ENCODE results near the gene MAP3K8.

MAP3K8 gene

DNA sequence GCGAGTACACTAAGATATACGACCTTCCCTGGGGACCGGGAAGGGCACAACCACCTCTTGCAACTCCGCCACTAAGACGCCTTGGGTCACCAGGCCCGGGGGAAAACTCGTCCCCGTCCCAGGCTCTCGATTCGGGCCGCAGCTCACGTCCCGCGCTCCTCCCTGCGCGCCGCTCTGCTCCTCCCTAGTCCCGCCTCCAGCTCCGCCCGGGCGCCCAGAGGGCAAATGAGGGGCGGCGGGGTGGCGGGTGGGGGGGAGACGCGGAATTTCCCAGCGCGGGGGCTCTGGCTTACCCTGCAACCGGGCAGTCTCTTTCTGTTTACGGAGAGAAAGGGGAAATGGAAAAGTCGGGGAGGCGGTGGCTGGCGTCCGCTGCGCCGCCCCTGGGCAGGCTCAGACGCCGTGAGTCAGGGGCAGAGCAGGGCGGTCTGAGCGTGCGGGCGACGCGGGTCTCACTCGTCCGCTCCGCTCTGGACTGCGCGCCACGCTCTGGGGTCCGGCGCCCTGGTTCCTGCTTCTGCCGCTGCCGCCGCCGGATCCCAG, at the start of gene MAP3K8:
Gene MAP3K8 (plus strand): TSS at position 455 of the 543 bp plus-strand sequence. CDS start 4,755 bp downstream, outside the sequence.
- in situ Hi-C loops (cut with HindIII; ENCODE audit: low sequenced_read_pairs), result no loop called here

DNA sequence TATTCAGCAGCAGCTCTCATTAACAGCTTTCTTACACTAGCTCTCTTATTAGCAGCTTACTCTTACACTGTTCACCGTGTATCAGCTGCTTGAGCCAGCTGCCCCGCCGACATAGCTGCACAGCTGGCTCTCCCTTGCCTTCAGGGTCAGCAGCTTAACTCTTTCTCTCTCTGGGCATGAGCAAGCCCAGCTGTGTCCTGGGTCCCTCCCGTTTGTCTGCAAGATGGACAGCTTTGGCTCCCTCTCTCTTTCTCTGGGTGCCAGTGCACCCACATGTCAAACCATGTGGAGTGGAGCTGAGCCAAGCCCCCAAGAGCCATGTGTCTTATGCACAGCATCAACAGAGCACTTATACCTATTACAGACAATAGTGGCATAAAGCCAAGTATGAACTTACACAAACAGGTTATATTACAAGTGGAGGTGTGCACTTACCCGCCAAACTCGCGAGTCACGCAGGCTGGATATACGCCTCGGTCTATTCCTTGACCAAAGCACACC, 49.2 kb upstream of the MAP3K8 start:
- in situ Hi-C loops (cut with HindIII; ENCODE audit: low sequenced_read_pairs), result no loop called here

- in situ Hi-C loops (cut with HindIII; ENCODE audit: low sequenced_read_pairs), result no loop called here
These were observed 47.0 kb upstream of the MAP3K8 start for GRCh38 chr10:30386801-30387588.

GRCh38 chr10:30387646-30388243, 46.2 kb upstream of the MAP3K8 start:
- in situ Hi-C loops (cut with HindIII; ENCODE audit: low sequenced_read_pairs), result no loop called here

DNA sequence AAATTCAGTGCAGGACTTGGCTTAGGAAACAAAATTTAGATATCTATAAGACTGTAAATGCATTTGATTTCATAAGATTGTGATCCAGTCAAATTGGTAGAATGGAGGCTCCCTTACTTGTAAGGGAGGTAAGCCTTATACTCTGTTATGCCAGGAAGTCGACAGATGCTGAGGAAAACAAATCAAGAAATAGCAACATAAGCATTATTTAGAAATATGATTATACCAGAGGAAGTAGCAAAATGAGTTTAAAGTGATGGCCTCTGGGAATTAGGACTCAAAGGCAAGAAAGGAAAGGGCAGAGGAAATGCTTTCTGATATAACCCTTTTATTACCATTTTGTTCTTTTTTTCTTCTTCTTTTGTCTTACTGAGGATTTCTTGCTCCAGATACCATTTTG, 44.4 kb upstream of the MAP3K8 start:
- in situ Hi-C loops (cut with HindIII; ENCODE audit: low sequenced_read_pairs), result no loop called here

GRCh38 chr10:30390207-30390606, 43.8 kb upstream of the MAP3K8 start:
- in situ Hi-C loops (cut with HindIII; ENCODE audit: low sequenced_read_pairs), result no loop called here

- in situ Hi-C loops (cut with HindIII; ENCODE audit: low sequenced_read_pairs), result no loop called here
These were observed 42.7 kb upstream of the MAP3K8 start for GRCh38 chr10:30391266-30391665.

- in situ Hi-C loops (cut with HindIII; ENCODE audit: low sequenced_read_pairs), result no loop called here
These were observed 41.4 kb upstream of the MAP3K8 start for GRCh38 chr10:30392564-30392990.

- in situ Hi-C loops (cut with HindIII; ENCODE audit: low sequenced_read_pairs), result no loop called here
These were observed 37.7 kb upstream of the MAP3K8 start for GRCh38 chr10:30396293-30396692.

DNA sequence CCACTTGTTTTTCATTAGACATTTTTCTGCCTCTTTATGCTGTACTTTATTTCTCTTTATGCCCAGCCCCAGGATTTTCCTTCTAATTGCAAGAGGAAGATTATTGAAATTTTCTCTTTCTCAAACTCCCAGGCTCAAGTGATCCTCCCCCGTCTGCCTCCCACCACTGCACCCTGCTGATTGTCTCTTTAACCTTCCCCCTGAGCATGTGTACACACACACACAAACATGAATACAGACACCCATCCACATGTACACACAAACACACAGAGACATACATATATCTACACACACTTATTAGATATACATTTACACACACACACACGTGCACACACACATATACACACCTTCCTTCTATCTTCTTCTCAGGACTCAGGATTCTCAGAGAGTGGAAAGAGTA, 37.3 kb upstream of the MAP3K8 start:
- in situ Hi-C loops (cut with HindIII; ENCODE audit: low sequenced_read_pairs), result no loop called here

- in situ Hi-C loops (cut with HindIII; ENCODE audit: low sequenced_read_pairs), result no loop called here
These were observed 35.8 kb upstream of the MAP3K8 start for GRCh38 chr10:30398193-30398592.

- in situ Hi-C loops (cut with HindIII; ENCODE audit: low sequenced_read_pairs), result no loop called here
These were observed 35.2 kb upstream of the MAP3K8 start for GRCh38 chr10:30398788-30399187.

DNA sequence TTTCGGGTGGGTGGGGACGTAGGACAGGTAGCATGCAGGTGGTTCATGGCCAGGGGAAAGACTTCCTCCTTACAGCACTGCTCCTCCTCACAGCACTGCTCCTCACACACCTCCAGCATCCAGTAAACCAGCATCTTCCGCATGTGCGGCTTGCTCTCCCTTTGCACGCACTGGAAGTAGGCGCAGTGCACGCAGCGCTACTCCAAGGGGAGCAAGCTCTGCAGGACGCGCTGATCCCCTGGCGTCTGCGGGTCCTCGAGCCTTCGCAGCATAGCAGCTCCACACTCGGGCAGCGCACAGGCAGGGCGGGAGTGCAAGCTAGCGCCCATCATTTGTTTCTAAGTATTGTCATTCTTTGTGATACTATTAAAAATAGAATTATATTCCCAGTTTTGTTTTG, 30.5 kb upstream of the MAP3K8 start:
- in situ Hi-C loops (cut with HindIII; ENCODE audit: low sequenced_read_pairs), result no loop called here

- in situ Hi-C loops (cut with HindIII; ENCODE audit: low sequenced_read_pairs), result no loop called here
These were observed 29.4 kb upstream of the MAP3K8 start for GRCh38 chr10:30404540-30404939.

GRCh38 chr10:30411263-30411662, 22.7 kb upstream of the MAP3K8 start:
- in situ Hi-C loops (cut with HindIII; ENCODE audit: low sequenced_read_pairs), result no loop called here

- in situ Hi-C loops (cut with HindIII; ENCODE audit: low sequenced_read_pairs), result no loop called here
These were observed 21.1 kb upstream of the MAP3K8 start for GRCh38 chr10:30412901-30413300.

- in situ Hi-C loops (cut with HindIII; ENCODE audit: low sequenced_read_pairs), result no loop called here
These were observed 19.9 kb upstream of the MAP3K8 start for GRCh38 chr10:30413996-30414576.

DNA sequence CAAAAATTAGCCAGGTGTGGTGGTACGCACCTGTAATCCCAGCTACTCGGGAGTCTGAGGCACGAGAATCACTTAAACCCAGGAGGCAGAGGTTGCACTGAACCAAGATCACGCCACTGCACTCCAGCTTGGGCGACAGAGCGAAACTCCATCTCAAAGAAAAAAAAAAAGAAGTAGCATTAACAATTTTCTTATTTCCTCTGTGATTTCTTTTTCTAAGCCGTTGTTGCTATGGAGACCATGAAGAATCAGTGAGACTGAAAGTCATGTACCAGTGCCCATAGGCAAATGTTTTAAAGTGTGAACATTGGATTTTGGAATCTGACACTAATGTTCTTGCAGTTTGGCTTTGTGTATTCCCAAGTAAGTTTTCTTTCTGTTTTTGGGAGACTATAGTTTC, 18.4 kb upstream of the MAP3K8 start:
- in situ Hi-C loops (cut with HindIII; ENCODE audit: low sequenced_read_pairs), result no loop called here

GRCh38 chr10:30417301-30417700, 16.7 kb upstream of the MAP3K8 start:
- in situ Hi-C loops (cut with HindIII; ENCODE audit: low sequenced_read_pairs), result no loop called here

GRCh38 chr10:30420266-30420665, 13.7 kb upstream of the MAP3K8 start:
- in situ Hi-C loops (cut with HindIII; ENCODE audit: low sequenced_read_pairs), result no loop called here

- in situ Hi-C loops (cut with HindIII; ENCODE audit: low sequenced_read_pairs), result no loop called here
These were observed 13.2 kb upstream of the MAP3K8 start for GRCh38 chr10:30420766-30421165.
